Heart left ventricle (tissue), 13 donors: ENCODE data around the gene KLHL29.

Source experiments
- POLR2A ChIP-seq, 2 donors: fragments of 450-650 bp; IDR thresholded peaks; one replicate each; pipeline ENCODE4 v1.6.1; 2017; ENCODE audit warnings: antibody characterized with exemption in 2 of 2, mild to moderate bottlenecking in 2 of 2, moderate library complexity in 2 of 2
- TF ChIP-seq, protein P1 (sequence below), 12 donors: fragments of 200-600 bp; sonication (generic) in 4 of 12; IDR thresholded peaks; one replicate each; pipeline versions ENCODE4 v1.5.0 to v1.8.0; 2018 to 2022; ENCODE audit warnings: antibody characterized with exemption in 12 of 12, mild to moderate bottlenecking in 5 of 12
- donor health status: ischemic (EF 13 %, LVEDD 7.1; RV severe dilation, severe dysfunction).
- donor health status: DM: no; HTN: yes; CAD: no.
- donor health status: DM: no; HTN: no; CAD: no.
- donor health status: ischemic (EF 25% LVEDD 6.9; RV normal size, moderate dysfunction).
- donor health status: ischemic (EF 25% LVEDD 5.7; RV mildly dilated, moderate dysfunction).
- donor health status: ischemic (EF 35%, LVEDD 5.7; RV mildly dilated, moderate dysfunction).
- donor health status: nonischemic (EF 11% LVEDD 7.7; RV severe dilation, severe dysfunction).
- donor health status: DM: yes; HTN: yes; CAD: no.
- donor health status: PGD.
- donor health status: ischemic (EF 29% LVEDD 5.4; RV normal size, mild dysfunction).
- donor health status: nonischemic (EF 23%, LVEDD 6.1; RV moderate dilation, normal function).

DNA sequence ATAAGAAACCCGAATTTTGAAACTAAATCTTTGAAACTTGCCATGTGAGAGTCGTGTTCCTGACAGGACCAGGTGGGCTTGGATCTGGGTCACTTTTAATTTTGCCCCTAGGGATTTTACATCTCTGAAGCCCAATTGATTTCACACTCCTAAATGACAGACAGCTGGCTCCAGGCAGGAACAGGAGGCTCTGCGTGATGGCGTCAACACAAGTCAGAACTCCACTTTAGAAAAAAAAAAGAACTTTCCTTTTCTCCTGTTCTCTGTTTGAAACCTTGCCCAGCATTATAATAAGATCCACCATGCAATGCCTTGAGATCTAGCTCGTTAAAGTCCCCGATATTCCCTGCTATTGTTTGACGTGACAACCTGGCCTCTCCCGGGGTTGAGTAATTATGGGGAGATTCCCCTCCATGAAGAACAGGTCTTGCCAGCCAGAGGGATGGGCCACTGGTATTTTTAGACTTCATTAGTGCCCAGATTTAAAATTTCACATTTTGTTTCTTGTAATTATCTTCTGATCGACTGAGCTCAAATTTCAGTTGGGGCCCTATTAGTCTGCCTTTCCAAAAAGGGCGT, 260.3 kb downstream of the KLHL29 start:
- TF ChIP-seq, protein P1, sequence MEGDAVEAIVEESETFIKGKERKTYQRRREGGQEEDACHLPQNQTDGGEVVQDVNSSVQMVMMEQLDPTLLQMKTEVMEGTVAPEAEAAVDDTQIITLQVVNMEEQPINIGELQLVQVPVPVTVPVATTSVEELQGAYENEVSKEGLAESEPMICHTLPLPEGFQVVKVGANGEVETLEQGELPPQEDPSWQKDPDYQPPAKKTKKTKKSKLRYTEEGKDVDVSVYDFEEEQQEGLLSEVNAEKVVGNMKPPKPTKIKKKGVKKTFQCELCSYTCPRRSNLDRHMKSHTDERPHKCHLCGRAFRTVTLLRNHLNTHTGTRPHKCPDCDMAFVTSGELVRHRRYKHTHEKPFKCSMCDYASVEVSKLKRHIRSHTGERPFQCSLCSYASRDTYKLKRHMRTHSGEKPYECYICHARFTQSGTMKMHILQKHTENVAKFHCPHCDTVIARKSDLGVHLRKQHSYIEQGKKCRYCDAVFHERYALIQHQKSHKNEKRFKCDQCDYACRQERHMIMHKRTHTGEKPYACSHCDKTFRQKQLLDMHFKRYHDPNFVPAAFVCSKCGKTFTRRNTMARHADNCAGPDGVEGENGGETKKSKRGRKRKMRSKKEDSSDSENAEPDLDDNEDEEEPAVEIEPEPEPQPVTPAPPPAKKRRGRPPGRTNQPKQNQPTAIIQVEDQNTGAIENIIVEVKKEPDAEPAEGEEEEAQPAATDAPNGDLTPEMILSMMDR (IDR thresholded peaks at IDR 0.05), result no peak
- no peak for TF ChIP-seq POLR2A (IDR thresholded peaks at IDR 0.05)
